ENCODE measurements around the gene NAA20. TPM values are rescaled to one million over a fixed set of nuclear protein-coding genes. Genes with fewer than 3 reads are reported as not detected.
A peak's percentile ranks its signal among the peaks of the same experiment; 100 is the strongest.

Gene NAA20
- total RNA-seq, 1 experiment from 2014 or later, result 82.6 TPM

DNA sequence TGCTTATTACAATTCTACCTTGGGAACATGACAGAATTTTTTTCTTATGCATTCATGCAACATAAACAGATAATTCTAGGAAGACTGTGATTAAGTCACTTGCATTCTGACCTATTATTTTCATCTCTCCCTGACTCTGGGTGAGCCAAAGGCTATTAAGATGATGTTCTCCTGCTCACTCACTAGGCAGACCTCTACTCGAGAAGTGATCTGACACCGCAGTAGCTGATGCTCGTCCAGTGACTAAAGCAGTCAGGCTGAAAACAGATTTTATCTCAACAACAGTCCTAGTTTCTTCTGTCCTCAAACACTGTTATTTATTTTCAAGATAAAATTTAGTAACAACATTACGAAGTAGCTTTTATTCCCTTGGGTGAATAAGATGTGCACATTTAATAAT lies 17.3 kb downstream of the NAA20 start:
- no peak for DNase-seq (ENCODE audit: low spot score)
- peaks cover 95% of the 10 kb centered on the region for H3K36me3 ChIP-seq (ENCODE audit: insufficient read depth, low read length, poor library complexity, severe bottlenecking)
- H3K27me3 ChIP-seq (replicated peaks; ENCODE audit: insufficient read depth, low read depth, low read length, poor library complexity), result no peaks in the 10 kb centered on the region
- TF ChIP-seq, protein P1, sequence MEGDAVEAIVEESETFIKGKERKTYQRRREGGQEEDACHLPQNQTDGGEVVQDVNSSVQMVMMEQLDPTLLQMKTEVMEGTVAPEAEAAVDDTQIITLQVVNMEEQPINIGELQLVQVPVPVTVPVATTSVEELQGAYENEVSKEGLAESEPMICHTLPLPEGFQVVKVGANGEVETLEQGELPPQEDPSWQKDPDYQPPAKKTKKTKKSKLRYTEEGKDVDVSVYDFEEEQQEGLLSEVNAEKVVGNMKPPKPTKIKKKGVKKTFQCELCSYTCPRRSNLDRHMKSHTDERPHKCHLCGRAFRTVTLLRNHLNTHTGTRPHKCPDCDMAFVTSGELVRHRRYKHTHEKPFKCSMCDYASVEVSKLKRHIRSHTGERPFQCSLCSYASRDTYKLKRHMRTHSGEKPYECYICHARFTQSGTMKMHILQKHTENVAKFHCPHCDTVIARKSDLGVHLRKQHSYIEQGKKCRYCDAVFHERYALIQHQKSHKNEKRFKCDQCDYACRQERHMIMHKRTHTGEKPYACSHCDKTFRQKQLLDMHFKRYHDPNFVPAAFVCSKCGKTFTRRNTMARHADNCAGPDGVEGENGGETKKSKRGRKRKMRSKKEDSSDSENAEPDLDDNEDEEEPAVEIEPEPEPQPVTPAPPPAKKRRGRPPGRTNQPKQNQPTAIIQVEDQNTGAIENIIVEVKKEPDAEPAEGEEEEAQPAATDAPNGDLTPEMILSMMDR (conservative IDR thresholded peaks at IDR 0.05; ENCODE audit: low read depth, low read length), result no peak
- TF ChIP-seq EZH2 (IDR thresholded peaks at IDR 0.05; ENCODE audit: borderline replicate concordance, low read depth, low read length, poor library complexity, severe bottlenecking), result no peak
- BruUV-seq (replicated peaks), result no TSS peak
- no peak overlapping the region for H3K4me3 ChIP-seq (ENCODE audit: low read depth, low read length, poor library complexity, severe bottlenecking)
- no peak overlapping the region for H3K27ac ChIP-seq (ENCODE audit: low read depth, low read length, poor library complexity, severe bottlenecking)
- no peaks in the 10 kb centered on the region for H3K9me3 ChIP-seq (ENCODE audit: low read depth, low read length, poor library complexity, severe bottlenecking)
- peaks cover 3% of the 10 kb centered on the region for H3K4me1 ChIP-seq (ENCODE audit: insufficient read depth, low read length, poor library complexity, severe bottlenecking)
- ChIA-PET POLR2A (ENCODE audit: low non-redundant PET) (no interaction called here), CTCF (no interaction called here)
- intact Hi-C loops (cut with micrococcal nuclease; ENCODE audit: unreplicated experiment), result loop anchor here (10.0 kb wide), 1 partner anchor 60 kb away; no protein-coding TSS in a partner anchor

DNA sequence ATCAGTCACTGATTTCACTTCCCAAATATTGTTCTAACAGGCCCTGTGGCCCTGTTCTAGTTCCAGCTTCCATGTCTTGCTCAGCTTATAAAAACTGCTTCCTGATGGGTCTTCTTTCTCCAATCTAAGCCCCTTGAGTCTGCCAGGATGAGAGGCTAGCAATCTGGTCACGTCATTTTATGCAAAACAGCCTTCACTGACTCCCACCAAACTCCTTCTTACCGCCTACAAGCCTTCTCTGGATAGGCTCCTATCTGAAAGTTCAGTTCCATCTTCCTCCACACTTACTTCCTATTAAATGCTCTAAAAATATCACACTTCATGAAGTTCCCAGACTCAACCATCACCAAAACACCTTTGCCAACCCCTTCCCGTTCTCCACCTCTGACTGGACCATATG lies 19.6 kb downstream of the NAA20 start:
- TF ChIP-seq EZH2 (IDR thresholded peaks at IDR 0.05; ENCODE audit: borderline replicate concordance, low read depth, low read length, poor library complexity, severe bottlenecking), result no peak
- TF ChIP-seq, protein P1 (conservative IDR thresholded peaks at IDR 0.05; ENCODE audit: low read depth, low read length), result no peak
- intact Hi-C loops (cut with micrococcal nuclease; ENCODE audit: unreplicated experiment), result loop anchor here (10.0 kb wide), 1 partner anchor 58 kb away; no protein-coding TSS in a partner anchor
- no peak for DNase-seq (ENCODE audit: low spot score)
- Histone ChIP-seq H3K4me1 (ENCODE audit: insufficient read depth, low read length, poor library complexity, severe bottlenecking) (peaks cover 3% of the 10 kb centered on the region), H3K9me3 (ENCODE audit: low read depth, low read length, poor library complexity, severe bottlenecking) (no peaks in the 10 kb centered on the region), H3K36me3 (ENCODE audit: insufficient read depth, low read length, poor library complexity, severe bottlenecking) (peaks cover 100% of the 10 kb centered on the region), H3K27ac (ENCODE audit: low read depth, low read length, poor library complexity, severe bottlenecking) (no peak overlapping the region), H3K4me3 (ENCODE audit: low read depth, low read length, poor library complexity, severe bottlenecking) (no peak overlapping the region), H3K27me3 (replicated peaks; ENCODE audit: insufficient read depth, low read depth, low read length, poor library complexity) (no peaks in the 10 kb centered on the region)
- no TSS peak for BruUV-seq (replicated peaks)
- POLR2A ChIA-PET (ENCODE audit: low non-redundant PET), result no interaction called here
- CTCF ChIA-PET, result no interaction called here

DNA sequence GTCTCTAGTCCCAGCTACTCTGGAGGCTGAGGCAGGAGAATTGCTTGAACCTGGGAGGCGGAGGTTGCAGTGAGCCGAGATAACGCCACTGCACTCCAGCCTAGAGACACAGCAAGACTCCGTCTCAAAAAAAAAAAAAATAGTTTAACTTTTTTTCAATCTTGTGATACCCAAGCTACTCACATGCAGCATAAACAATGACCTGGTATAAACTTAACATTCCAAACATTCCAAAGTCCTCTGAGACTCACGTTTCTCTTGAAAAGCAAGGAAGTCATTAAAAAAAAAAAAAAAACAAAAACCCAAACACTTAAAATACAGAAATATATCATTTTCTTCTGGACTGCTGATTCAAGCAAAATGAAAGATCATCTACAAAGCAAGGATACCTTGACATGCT lies 20.8 kb downstream of the NAA20 start:
- DNase-seq (ENCODE audit: low spot score), result peak; percentile 18
- TF ChIP-seq EZH2 (IDR thresholded peaks at IDR 0.05; ENCODE audit: borderline replicate concordance, low read depth, low read length, poor library complexity, severe bottlenecking), result no peak
- TF ChIP-seq, protein P1 (conservative IDR thresholded peaks at IDR 0.05; ENCODE audit: low read depth, low read length), result no peak
- Histone ChIP-seq H3K36me3 (ENCODE audit: insufficient read depth, low read length, poor library complexity, severe bottlenecking) (peaks cover 100% of the 10 kb centered on the region), H3K4me3 (ENCODE audit: low read depth, low read length, poor library complexity, severe bottlenecking) (no peak overlapping the region), H3K27ac (ENCODE audit: low read depth, low read length, poor library complexity, severe bottlenecking) (no peak overlapping the region), H3K4me1 (ENCODE audit: insufficient read depth, low read length, poor library complexity, severe bottlenecking) (peaks cover 3% of the 10 kb centered on the region), H3K9me3 (ENCODE audit: low read depth, low read length, poor library complexity, severe bottlenecking) (no peaks in the 10 kb centered on the region), H3K27me3 (replicated peaks; ENCODE audit: insufficient read depth, low read depth, low read length, poor library complexity) (no peaks in the 10 kb centered on the region)
- POLR2A ChIA-PET (ENCODE audit: low non-redundant PET), result interaction anchor here (0.7 kb wide), 1 partner anchor 675 kb away, joined by 8 read pairs; no protein-coding TSS in a partner anchor
- intact Hi-C loops (cut with micrococcal nuclease; ENCODE audit: unreplicated experiment), result loop anchor here (10.0 kb wide), 1 partner anchor 57 kb away; no protein-coding TSS in a partner anchor
- CTCF ChIA-PET, result interaction anchor here (0.6 to 0.7 kb wide), 2 partner anchors 704 to 1042 kb away, joined by 3 to 6 read pairs; no protein-coding TSS in a partner anchor
- BruUV-seq (replicated peaks), result no TSS peak
